Fibroblast of lung (primary cell): ENCODE results near the gene GFER. TPM values are rescaled to one million over a fixed set of nuclear protein-coding genes. Genes with fewer than 3 reads are reported as not detected.

Source experiments
- DNase-seq, 2 donors: peaks; one replicate each; pipeline versions ENCODE4 v3.0.0 to v3.0.0-alpha.2; 2010; ENCODE audit warnings: low read depth in 2 of 2
- H2AFZ ChIP-seq: 2 replicates; pipeline ENCODE4 v1.5.1; 2012; ENCODE audit warnings: low read length, control low read depth, inconsistent platforms
- H3K27ac ChIP-seq: 2 replicates; pipeline ENCODE4 v1.5.1; 2011; ENCODE audit warnings: low read length, control low read depth; ENCODE audit not compliant: insufficient read depth
- H3K27me3 ChIP-seq: 2 replicates; pipeline ENCODE4 v1.5.1; 2011; ENCODE audit warnings: mild to moderate bottlenecking, low read length; ENCODE audit not compliant: control insufficient read depth, insufficient read depth
- H3K36me3 ChIP-seq: 2 replicates; pipeline ENCODE4 v1.5.1; 2011; ENCODE audit warnings: low read length; ENCODE audit not compliant: control insufficient read depth, insufficient read depth
- H3K4me1 ChIP-seq: 2 replicates; pipeline ENCODE4 v1.5.1; 2011; ENCODE audit warnings: low read length; ENCODE audit not compliant: control insufficient read depth, insufficient read depth; ENCODE audit errors: extremely low read depth
- H3K4me2 ChIP-seq: 2 replicates; pipeline ENCODE4 v1.5.1; 2011; ENCODE audit warnings: low read length, control low read depth; ENCODE audit not compliant: insufficient read depth; ENCODE audit errors: extremely low read depth
- H3K4me3 ChIP-seq, 4 experiments: fragments of 200-600 bp in 1 of 4; sonication (generic) in 1 of 4; replicated peaks in 1 of 4; 2 replicates each; pipeline ENCODE4 v1.5.1; 2011 to 2016; ENCODE audit warnings: low read length in 4 of 4, low read depth in 3 of 4, mild to moderate bottlenecking in 3 of 4, control low read depth in 2 of 4, inconsistent platforms in 1 of 4, mixed read lengths in 1 of 4; ENCODE audit not compliant: insufficient read depth in 1 of 4; ENCODE audit errors: control extremely low read depth in 1 of 4
- H3K79me2 ChIP-seq: 2 replicates; pipeline ENCODE4 v1.5.1; 2012; ENCODE audit warnings: mild to moderate bottlenecking, low read length, inconsistent platforms; ENCODE audit not compliant: control insufficient read depth, insufficient read depth
- H3K9ac ChIP-seq: 2 replicates; pipeline ENCODE4 v1.5.1; 2011; ENCODE audit warnings: mild to moderate bottlenecking, low read length, control low read depth; ENCODE audit not compliant: insufficient read depth
- H3K9me3 ChIP-seq: 2 replicates; pipeline ENCODE4 v1.5.1; 2012; ENCODE audit warnings: low read depth, low read length; ENCODE audit not compliant: control insufficient read depth, insufficient read depth
- H4K20me1 ChIP-seq: 2 replicates; pipeline ENCODE4 v1.5.1; 2011; ENCODE audit warnings: low read length; ENCODE audit not compliant: control insufficient read depth, insufficient read depth; ENCODE audit errors: extremely low read depth
- CTCF ChIP-seq, 2 donors: IDR thresholded peaks in 1 of 2; conservative IDR thresholded peaks in 1 of 2; 1 replicate in 1 of 2; 2 replicates in 1 of 2; pipeline ENCODE4 v1.5.1; 2011 to 2012; ENCODE audit warnings: low read length in 2 of 2, control low read depth in 1 of 2, inconsistent platforms in 1 of 2, low read depth in 1 of 2, mild to moderate bottlenecking in 1 of 2
- EZH2 ChIP-seq: IDR thresholded peaks from 2 replicates; pipeline ENCODE4 v1.5.1; 2012; ENCODE audit warnings: low read length, control low read depth, mild to moderate bottlenecking; ENCODE audit errors: missing control alignments
- polyA plus RNA-seq, 2 donors: library from polyadenylated mRNA; depleted of rRNA in 1 of 2; stranded (reverse) in 1 of 2; unstranded in 1 of 2; fragments of >200 nt; gene quantifications; 2 replicates each; pipeline ENCODE4 v1.2.1, GENCODE V29; 2011 to 2012; ENCODE audit warnings: missing spikeins in 1 of 2
- total RNA-seq: library from RNA; depleted of rRNA; stranded (reverse); fragments of >200 nt; gene quantifications from 2 replicates; pipeline ENCODE4 v1.2.1, GENCODE V29; 2014

GFER gene
- total and polyA plus RNA-seq, 2 donors (not counting 1 experiment from before 2014, with no cell fraction given), result 7.5 to 13.2 TPM

- Histone ChIP-seq H3K9ac (no peak overlapping the region), H3K36me3 (peaks cover 41% of the 10 kb centered on the region), H3K27me3 (no peaks in the 10 kb centered on the region), H3K4me1 (peaks cover 8% of the 10 kb centered on the region), H4K20me1 (no peaks in the 10 kb centered on the region), H2AFZ (no peak overlapping the region), H3K4me2 (no peak overlapping the region), H3K4me3 (no peak overlapping the region), H3K79me2 (peaks cover 9% of the 10 kb centered on the region), H3K27ac (peak overlapping the region; percentile 26), H3K9me3 (no peaks in the 10 kb centered on the region)
- TF ChIP-seq EZH2, result no peak
- TF ChIP-seq CTCF (conservative IDR thresholded peaks at IDR 0.05 in 1 of 2, IDR thresholded peaks at IDR 0.05 in 1 of 2; ENCODE audit: low read depth in 1 of 2, low read length in 2 of 2), result no peak
- no peak for DNase-seq
Observed at GRCh38 chr16:1998360-1998835, 14.4 kb downstream of the GFER start.

- no peaks in the 10 kb centered on the region for H4K20me1 ChIP-seq
- peaks cover 15% of the 10 kb centered on the region for H3K79me2 ChIP-seq
- no peak for DNase-seq
- no peaks in the 10 kb centered on the region for H3K9me3 ChIP-seq
- H2AFZ ChIP-seq, result no peak overlapping the region
- peaks cover 42% of the 10 kb centered on the region for H3K36me3 ChIP-seq
- no peaks in the 10 kb centered on the region for H3K27me3 ChIP-seq
- no peak overlapping the region for H3K9ac ChIP-seq
- TF ChIP-seq EZH2 (no peak), CTCF (conservative IDR thresholded peaks at IDR 0.05 in 1 of 2, IDR thresholded peaks at IDR 0.05 in 1 of 2; ENCODE audit: low read depth in 1 of 2, low read length in 2 of 2) (no peak)
- H3K4me3 ChIP-seq, result no peak overlapping the region
- no peak overlapping the region for H3K4me2 ChIP-seq
- H3K27ac ChIP-seq, result no peak overlapping the region
- peaks cover 8% of the 10 kb centered on the region for H3K4me1 ChIP-seq
Observed at GRCh38 chr16:1998852-1999801, 15.1 kb downstream of the GFER start.

- H3K4me1 ChIP-seq, result peaks cover 14% of the 10 kb centered on the region
- H3K9me3 ChIP-seq, result no peaks in the 10 kb centered on the region
- no peak overlapping the region for H3K9ac ChIP-seq
- TF ChIP-seq EZH2 (no peak), CTCF (conservative IDR thresholded peaks at IDR 0.05 in 1 of 2, IDR thresholded peaks at IDR 0.05 in 1 of 2; ENCODE audit: low read depth in 1 of 2, low read length in 2 of 2) (no peak)
- H3K79me2 ChIP-seq, result peaks cover 24% of the 10 kb centered on the region
- H3K4me3 ChIP-seq, result no peak overlapping the region
- no peak overlapping the region for H3K27ac ChIP-seq
- H4K20me1 ChIP-seq, result no peaks in the 10 kb centered on the region
- H3K4me2 ChIP-seq, result no peak overlapping the region
- H2AFZ ChIP-seq, result no peak overlapping the region
- H3K36me3 ChIP-seq, result peaks cover 46% of the 10 kb centered on the region
- no peaks in the 10 kb centered on the region for H3K27me3 ChIP-seq
- no peak for DNase-seq
Observed at GRCh38 chr16:1999866-2000514, 16.0 kb downstream of the GFER start.
